KMS-11 (cell line): ENCODE data around the gene FGGY.

Experiments
- H2AFZ ChIP-seq: fragments of 200-600 bp; sonication (generic); 2 replicates; pipeline ENCODE4 v1.6.1; 2016; ENCODE audit warnings: antibody characterized with exemption, mixed run types, low read depth
- H3K27ac ChIP-seq: fragments of 200-600 bp; sonication (generic); 2 replicates; pipeline ENCODE4 v1.6.1; 2016; ENCODE audit warnings: mild to moderate bottlenecking, mixed run types
- H3K27me3 ChIP-seq: fragments of 200-600 bp; sonication (generic); 2 replicates; pipeline ENCODE4 v1.6.1; 2017; ENCODE audit warnings: mild to moderate bottlenecking, low read depth, mixed run types, moderate library complexity; ENCODE audit not compliant: insufficient read depth
- H3K36me3 ChIP-seq: fragments of 200-600 bp; sonication (generic); 2 replicates; pipeline ENCODE4 v1.6.1; 2017; ENCODE audit warnings: mild to moderate bottlenecking, mixed run types; ENCODE audit not compliant: insufficient read depth
- H3K4me1 ChIP-seq: fragments of 200-600 bp; sonication (generic); 2 replicates; pipeline ENCODE4 v1.6.1; 2016; ENCODE audit warnings: mild to moderate bottlenecking, low read depth, mixed run types; ENCODE audit not compliant: poor library complexity, severe bottlenecking
- H3K4me2 ChIP-seq: fragments of 200-600 bp; sonication (generic); 2 replicates; pipeline ENCODE4 v1.7.0; 2016; ENCODE audit warnings: mild to moderate bottlenecking, mixed run types
- H3K4me3 ChIP-seq: fragments of 200-600 bp; sonication (generic); IDR thresholded peaks from 2 replicates; pipeline ENCODE4 v1.6.1; 2017; ENCODE audit warnings: low read depth, low read length, mixed read lengths; ENCODE audit not compliant: insufficient read depth
- H3K79me2 ChIP-seq: fragments of 200-600 bp; sonication (generic); 2 replicates; pipeline ENCODE4 v1.6.1; 2016; ENCODE audit warnings: low read depth, mixed run types; ENCODE audit not compliant: insufficient read depth
- H3K9ac ChIP-seq: fragments of 200-600 bp; sonication (generic); 2 replicates; pipeline ENCODE4 v1.6.1; 2016; ENCODE audit warnings: mild to moderate bottlenecking, mixed run types
- H4K20me1 ChIP-seq: fragments of 200-600 bp; sonication (generic); 2 replicates; pipeline ENCODE4 v1.6.1; 2016; ENCODE audit warnings: mild to moderate bottlenecking, mixed run types; ENCODE audit not compliant: insufficient read depth
- TF ChIP-seq, protein P1 (sequence below): fragments of 200-600 bp; sonication (generic); conservative IDR thresholded peaks from 2 replicates; pipeline ENCODE4 v1.6.1; 2017; ENCODE audit warnings: low read depth, mild to moderate bottlenecking, antibody characterized with exemption, low read length, moderate library complexity, mixed read lengths

The FGGY gene

DNA sequence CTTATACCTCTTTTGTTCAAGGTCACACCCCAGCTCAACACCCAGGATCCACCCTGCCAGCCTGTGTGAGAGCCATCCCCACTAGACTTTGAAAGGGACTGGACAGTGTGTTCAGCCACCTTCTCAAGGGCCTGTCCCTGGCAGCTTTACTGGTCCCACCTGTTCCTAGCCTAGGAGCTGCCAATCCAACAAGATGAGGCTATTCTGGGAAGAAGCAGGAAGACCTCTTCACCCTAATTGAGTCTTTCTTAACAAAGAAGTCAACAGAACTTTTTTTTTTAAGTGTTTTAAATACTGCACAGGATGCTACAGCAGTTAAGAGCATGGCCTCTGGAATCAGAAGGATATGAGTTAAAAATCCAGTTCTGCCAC lies 422.1 kb downstream of the FGGY start:
- peaks cover 6% of the 10 kb centered on the region for H3K4me1 ChIP-seq
- H3K27ac ChIP-seq = no peak overlapping the region
- no peak overlapping the region for H2AFZ ChIP-seq
- no peaks in the 10 kb centered on the region for H3K27me3 ChIP-seq
- H3K79me2 ChIP-seq = no peaks in the 10 kb centered on the region
- TF ChIP-seq, protein P1, sequence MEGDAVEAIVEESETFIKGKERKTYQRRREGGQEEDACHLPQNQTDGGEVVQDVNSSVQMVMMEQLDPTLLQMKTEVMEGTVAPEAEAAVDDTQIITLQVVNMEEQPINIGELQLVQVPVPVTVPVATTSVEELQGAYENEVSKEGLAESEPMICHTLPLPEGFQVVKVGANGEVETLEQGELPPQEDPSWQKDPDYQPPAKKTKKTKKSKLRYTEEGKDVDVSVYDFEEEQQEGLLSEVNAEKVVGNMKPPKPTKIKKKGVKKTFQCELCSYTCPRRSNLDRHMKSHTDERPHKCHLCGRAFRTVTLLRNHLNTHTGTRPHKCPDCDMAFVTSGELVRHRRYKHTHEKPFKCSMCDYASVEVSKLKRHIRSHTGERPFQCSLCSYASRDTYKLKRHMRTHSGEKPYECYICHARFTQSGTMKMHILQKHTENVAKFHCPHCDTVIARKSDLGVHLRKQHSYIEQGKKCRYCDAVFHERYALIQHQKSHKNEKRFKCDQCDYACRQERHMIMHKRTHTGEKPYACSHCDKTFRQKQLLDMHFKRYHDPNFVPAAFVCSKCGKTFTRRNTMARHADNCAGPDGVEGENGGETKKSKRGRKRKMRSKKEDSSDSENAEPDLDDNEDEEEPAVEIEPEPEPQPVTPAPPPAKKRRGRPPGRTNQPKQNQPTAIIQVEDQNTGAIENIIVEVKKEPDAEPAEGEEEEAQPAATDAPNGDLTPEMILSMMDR = no peak
- H3K4me3 ChIP-seq = no peak overlapping the region
- no peaks in the 10 kb centered on the region for H4K20me1 ChIP-seq
- no peak overlapping the region for H3K4me2 ChIP-seq
- H3K36me3 ChIP-seq = no peaks in the 10 kb centered on the region
- H3K9ac ChIP-seq = no peak overlapping the region

DNA sequence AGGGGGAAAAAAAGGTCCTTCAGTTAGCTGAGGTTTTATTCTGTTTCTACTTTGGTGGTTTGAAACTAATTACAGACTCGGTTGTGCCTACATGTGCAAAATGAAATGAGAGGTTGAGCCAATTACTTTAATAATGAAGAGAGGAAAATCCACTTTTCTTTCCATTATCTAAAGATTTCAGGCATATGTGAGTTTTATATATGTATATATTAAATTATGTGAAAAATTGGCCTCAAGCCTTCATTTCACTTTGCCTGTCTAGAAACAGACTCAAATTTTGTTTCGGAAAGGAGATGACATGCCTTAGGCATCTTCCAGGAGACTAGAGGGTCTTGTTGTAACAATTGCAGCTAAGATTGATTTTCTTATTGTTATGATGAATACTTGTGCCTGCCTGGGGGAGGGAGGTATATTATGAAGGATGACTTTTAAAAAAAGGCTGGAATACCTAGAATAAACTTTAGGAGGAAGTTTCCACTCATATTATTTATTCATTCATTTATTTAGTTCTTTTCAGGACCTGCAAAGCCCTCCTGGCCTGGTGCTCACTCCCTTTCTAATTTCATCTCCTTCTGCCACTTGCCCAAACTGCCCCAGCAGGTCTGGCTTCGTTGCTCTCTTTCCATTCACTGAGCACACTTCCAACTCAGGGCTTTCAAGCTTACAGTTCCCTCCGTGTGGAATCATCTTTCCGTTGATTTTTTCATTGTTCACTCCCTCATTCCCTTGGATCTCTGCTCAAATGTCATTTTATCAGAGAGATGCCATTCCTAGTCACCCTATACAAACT lies 423.6 kb downstream of the FGGY start:
- Histone ChIP-seq H4K20me1 (no peaks in the 10 kb centered on the region), H3K27me3 (no peaks in the 10 kb centered on the region), H3K9ac (no peak overlapping the region), H3K79me2 (no peaks in the 10 kb centered on the region), H3K4me2 (no peak overlapping the region), H3K36me3 (no peaks in the 10 kb centered on the region), H3K4me3 (no peak overlapping the region), H3K4me1 (peaks cover 6% of the 10 kb centered on the region), H3K27ac (no peak overlapping the region), H2AFZ (no peak overlapping the region)
- TF ChIP-seq, protein P1 = no peak

DNA sequence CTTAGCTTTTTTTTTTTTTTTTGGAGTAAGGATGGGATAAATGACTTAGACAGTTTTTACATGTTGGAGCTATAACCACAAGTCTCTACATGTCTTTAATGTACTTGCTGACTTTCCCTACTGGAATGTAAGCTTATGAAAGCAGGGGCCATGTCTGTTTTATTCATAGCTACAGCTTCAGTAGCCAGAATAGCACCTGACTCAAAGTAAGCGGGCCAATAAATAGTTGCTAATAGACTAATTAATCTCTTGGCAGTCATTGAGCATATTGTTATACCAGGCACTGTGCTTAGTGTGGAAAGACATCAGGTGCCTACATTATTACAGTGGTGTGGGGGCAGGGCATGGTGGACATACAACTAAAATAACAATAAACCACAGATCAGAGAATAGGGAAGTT lies 433.4 kb downstream of the FGGY start:
- Histone ChIP-seq H3K27ac (no peak overlapping the region), H3K9ac (no peak overlapping the region), H3K4me1 (no peaks in the 10 kb centered on the region), H3K4me2 (no peak overlapping the region), H3K4me3 (no peak overlapping the region), H3K36me3 (no peaks in the 10 kb centered on the region), H4K20me1 (no peaks in the 10 kb centered on the region), H3K27me3 (no peaks in the 10 kb centered on the region), H3K79me2 (no peaks in the 10 kb centered on the region), H2AFZ (no peak overlapping the region)
- TF ChIP-seq, protein P1 = no peak

DNA sequence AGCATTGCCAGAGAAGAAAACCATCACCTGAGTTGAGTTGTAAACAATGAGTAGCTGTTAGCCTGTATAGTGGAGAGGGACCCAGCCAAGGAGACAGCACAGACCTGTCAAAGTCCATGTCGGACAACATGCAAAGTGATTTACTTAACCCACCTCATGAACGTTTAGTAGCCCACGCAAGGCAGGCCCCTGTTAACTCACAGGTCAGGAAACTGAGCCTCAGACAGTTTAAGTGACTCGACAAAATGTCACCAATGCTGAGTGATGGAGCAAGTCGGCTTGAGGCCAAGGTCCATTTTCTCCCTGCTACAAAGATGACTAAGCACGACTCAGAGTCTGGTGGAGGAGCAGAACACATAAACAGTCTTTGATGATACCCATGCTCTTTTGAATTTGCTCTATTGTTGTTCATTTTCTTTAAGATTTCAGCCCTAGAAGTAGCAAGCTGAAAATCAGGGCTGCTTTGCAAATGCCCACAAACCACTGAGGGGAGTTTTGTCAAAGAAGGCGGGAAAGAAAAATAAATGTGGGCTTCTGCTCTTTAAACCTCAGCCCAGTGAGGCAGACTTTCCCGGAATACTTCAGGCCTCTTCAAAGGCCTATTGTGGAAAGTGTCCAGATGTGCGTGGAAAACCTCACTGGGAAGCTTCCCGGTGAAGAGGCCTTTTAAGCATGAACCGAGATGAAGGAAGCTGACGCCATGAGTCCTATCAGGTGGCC lies 434.0 kb downstream of the FGGY start:
- H2AFZ ChIP-seq = no peak overlapping the region
- H3K36me3 ChIP-seq = no peaks in the 10 kb centered on the region

More for the DNA sequence above, 434.0 kb downstream of the FGGY start:
- Histone ChIP-seq H4K20me1 (no peaks in the 10 kb centered on the region), H3K4me1 (no peaks in the 10 kb centered on the region), H3K27ac (no peak overlapping the region), H3K4me2 (no peak overlapping the region), H3K9ac (no peak overlapping the region), H3K27me3 (no peaks in the 10 kb centered on the region), H3K4me3 (no peak overlapping the region), H3K79me2 (no peaks in the 10 kb centered on the region)
- TF ChIP-seq, protein P1 = no peak
